Measurements from ENCODE around the gene MGRN1.

DNA sequence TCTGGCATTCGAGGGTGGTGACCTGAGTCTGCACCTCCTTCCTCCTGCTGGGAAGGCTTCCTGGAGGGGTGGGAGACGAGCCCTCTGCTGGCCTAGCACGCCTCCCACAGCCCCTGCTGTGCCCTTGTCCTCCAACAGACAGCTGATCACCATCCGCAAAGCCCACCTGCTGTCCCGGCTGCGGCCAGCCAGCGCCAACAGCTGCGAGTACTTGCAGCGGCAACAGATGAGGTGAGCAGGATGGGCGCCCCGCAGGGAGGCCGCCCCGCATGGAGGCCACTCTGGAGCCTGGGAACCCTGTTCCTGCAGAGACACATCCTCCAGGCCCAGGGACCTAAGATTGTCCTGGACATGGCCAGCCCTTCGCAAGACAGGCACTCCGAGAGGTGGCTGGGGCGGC, 31.5 kb upstream of the MGRN1 start:
- TF ChIP-seq CTCF (IDR thresholded peaks at IDR 0.05) (no peak), EP300 (IDR thresholded peaks at IDR 0.05; ENCODE audit: low read depth) (no peak), POLR2A (IDR thresholded peaks at IDR 0.05) (no peak), POLR2AphosphoS5 (IDR thresholded peaks at IDR 0.05) (no peak)
